Measurements from ENCODE around the gene EHD3.

DNA sequence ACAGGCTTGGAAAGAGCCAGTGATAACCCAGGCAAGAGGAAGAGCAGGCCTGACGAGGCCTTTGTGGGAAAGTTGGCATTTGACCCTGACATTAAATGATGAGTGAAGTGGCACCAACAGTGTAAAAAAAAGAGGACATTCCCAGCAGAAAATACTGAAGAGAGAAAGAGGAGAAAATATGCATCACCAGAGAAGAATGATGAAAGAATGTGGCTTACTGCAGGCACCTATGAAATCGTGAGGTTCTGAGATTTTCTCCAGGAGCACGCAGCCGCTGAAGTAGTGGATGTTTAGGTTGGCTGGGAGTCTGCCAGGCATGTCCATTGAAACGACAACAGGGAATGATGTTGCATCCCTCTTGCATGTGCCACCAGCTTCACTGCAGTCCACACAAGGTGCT, 13.8 kb downstream of the EHD3 start:
- TF ChIP-seq, protein P1, sequence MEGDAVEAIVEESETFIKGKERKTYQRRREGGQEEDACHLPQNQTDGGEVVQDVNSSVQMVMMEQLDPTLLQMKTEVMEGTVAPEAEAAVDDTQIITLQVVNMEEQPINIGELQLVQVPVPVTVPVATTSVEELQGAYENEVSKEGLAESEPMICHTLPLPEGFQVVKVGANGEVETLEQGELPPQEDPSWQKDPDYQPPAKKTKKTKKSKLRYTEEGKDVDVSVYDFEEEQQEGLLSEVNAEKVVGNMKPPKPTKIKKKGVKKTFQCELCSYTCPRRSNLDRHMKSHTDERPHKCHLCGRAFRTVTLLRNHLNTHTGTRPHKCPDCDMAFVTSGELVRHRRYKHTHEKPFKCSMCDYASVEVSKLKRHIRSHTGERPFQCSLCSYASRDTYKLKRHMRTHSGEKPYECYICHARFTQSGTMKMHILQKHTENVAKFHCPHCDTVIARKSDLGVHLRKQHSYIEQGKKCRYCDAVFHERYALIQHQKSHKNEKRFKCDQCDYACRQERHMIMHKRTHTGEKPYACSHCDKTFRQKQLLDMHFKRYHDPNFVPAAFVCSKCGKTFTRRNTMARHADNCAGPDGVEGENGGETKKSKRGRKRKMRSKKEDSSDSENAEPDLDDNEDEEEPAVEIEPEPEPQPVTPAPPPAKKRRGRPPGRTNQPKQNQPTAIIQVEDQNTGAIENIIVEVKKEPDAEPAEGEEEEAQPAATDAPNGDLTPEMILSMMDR (IDR thresholded peaks at IDR 0.05) = no peak
- no peak for TF ChIP-seq EZH2 (IDR thresholded peaks at IDR 0.05)
